ENCODE data around the gene TMEM178B.

DNA sequence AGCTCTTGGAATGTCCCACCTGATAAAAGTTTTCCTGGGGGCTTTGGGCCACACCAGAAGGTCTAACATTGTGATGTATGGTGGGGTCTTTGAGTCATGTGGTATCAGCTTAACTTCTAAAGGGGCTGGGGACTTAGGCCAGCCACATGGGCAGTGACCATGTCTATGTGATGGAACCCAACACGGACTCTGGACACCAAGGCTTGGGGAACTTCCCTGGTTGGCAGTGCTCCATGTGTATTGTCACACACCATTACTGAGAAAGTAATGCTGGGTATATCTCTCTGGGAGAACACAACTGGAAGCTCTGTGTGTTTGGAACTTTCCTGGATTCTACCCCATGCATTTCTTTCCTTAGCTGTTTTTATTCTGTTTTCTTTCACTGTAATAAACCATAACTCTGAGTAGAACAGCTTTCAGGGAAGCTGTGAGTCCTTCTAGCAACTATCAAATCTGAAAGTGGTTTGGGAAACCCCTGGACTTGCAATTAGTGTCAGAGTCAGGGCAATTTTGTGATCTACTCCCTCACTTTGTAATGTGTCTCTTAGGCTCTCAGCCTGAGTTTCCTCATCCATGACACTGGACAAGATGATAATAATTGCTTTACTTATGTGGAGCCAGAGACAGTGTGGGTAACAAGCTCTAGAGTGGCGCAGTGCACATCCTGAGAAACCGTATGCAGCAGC, 448.9 kb downstream of the TMEM178B start:
- TF ChIP-seq POLR2A (IDR thresholded peaks at IDR 0.05) (no peak), CTCF (IDR thresholded peaks at IDR 0.05) (no peak)

Measured in thyroid gland (tissue), 4 donors.